Loucy (cell line): Measurements from ENCODE around the gene PCDHGA1.

Experiments used
- H2AFZ ChIP-seq: fragments of 200-600 bp; sonication (generic); 2 replicates; pipeline ENCODE4 v1.6.0; 2016; ENCODE audit warnings: antibody characterized with exemption, mild to moderate bottlenecking, low read length, moderate library complexity
- H3F3A ChIP-seq: fragments of 200-600 bp; 2 replicates; pipeline ENCODE4 v1.6.0; 2016; ENCODE audit warnings: antibody characterized with exemption, low read depth, mild to moderate bottlenecking
- H3K27me3 ChIP-seq: fragments of 200-600 bp; sonication (generic); 2 replicates; pipeline ENCODE4 v1.6.1; 2014; ENCODE audit warnings: low read length, mild to moderate bottlenecking; ENCODE audit not compliant: insufficient read depth, poor library complexity, severe bottlenecking
- H3K36me3 ChIP-seq: fragments of 200-600 bp; sonication (generic); 2 replicates; pipeline ENCODE4 v1.6.1; 2016; ENCODE audit warnings: low read length; ENCODE audit not compliant: insufficient read depth
- H3K4me1 ChIP-seq: fragments of 200-600 bp; sonication (generic); 2 replicates; pipeline ENCODE4 v1.5.1; 2014; ENCODE audit warnings: low read length, mild to moderate bottlenecking; ENCODE audit not compliant: insufficient read depth, poor library complexity, severe bottlenecking
- H3K4me2 ChIP-seq: fragments of 200-600 bp; sonication (generic); 2 replicates; pipeline ENCODE4 v1.6.0; 2014; ENCODE audit warnings: antibody characterized with exemption, low read length, low read depth, mild to moderate bottlenecking; ENCODE audit not compliant: poor library complexity, severe bottlenecking
- H3K4me3 ChIP-seq: fragments of 200-600 bp; sonication (generic); 2 replicates; pipeline ENCODE4 v1.5.1; 2014; ENCODE audit warnings: low read length, mild to moderate bottlenecking, mixed read lengths; ENCODE audit not compliant: poor library complexity, severe bottlenecking
- H3K79me2 ChIP-seq: fragments of 200-600 bp; sonication (generic); 2 replicates; pipeline ENCODE4 v1.6.1; 2014; ENCODE audit warnings: low read length; ENCODE audit not compliant: insufficient read depth
- H3K9ac ChIP-seq: fragments of 200-600 bp; sonication (generic); 2 replicates; pipeline ENCODE4 v1.6.0; 2014; ENCODE audit warnings: mild to moderate bottlenecking, low read depth, low read length, moderate library complexity; ENCODE audit not compliant: poor library complexity, severe bottlenecking
- H3K9me2 ChIP-seq: fragments of 200-600 bp; sonication (generic); replicated peaks from 2 replicates; pipeline ENCODE4 v1.6.1; 2016; ENCODE audit warnings: low read depth, low read length, mixed read lengths
- H3K9me3 ChIP-seq: fragments of 200-600 bp; sonication (generic); 2 replicates; pipeline ENCODE4 v1.6.1; 2014; ENCODE audit warnings: mild to moderate bottlenecking, antibody characterized with exemption, low read length, low read depth; ENCODE audit not compliant: insufficient read depth
- H4K20me1 ChIP-seq: fragments of 200-600 bp; sonication (generic); 2 replicates; pipeline ENCODE4 v1.6.0; 2014; ENCODE audit warnings: antibody characterized with exemption, low read length, mild to moderate bottlenecking; ENCODE audit not compliant: insufficient read depth, poor library complexity, severe bottlenecking
- EZH2phosphoT487 ChIP-seq: fragments of 200-600 bp; IDR thresholded peaks from 2 replicates; pipeline ENCODE4 v1.6.1; 2018; ENCODE audit warnings: antibody characterized with exemption, mild to moderate bottlenecking, moderate library complexity, borderline replicate concordance
- TF ChIP-seq, protein P1 (sequence below): fragments of 200-600 bp; sonication (generic); conservative IDR thresholded peaks from 2 replicates; pipeline ENCODE4 v1.5.1; 2014; ENCODE audit warnings: mild to moderate bottlenecking, antibody characterized with exemption, low read length

PCDHGA1 gene

DNA sequence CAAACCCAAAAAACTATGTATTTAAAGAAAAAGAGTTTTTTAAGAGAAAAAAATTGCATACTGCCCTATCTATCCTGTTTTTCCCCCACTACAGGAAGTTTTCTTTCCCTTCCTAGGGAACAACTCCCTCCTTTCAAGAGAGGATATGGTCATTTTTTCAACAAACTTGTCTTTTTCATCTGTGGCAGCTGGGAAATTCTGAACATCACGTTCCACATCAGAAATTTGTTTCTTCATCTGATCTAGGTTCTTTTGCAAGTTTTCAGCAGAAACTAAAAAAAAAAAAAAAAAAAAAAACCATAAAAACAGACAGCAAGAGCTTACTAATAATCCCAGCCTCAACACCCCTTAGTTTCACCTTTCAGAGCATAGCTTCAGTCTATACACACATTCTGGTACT is 197.1 kb downstream of the PCDHGA1 start:
- no peaks in the 10 kb centered on the region for H3K79me2 ChIP-seq
- no peaks in the 10 kb centered on the region for H3F3A ChIP-seq
- H3K36me3 ChIP-seq, result peaks cover 99% of the 10 kb centered on the region
- no peaks in the 10 kb centered on the region for H3K9me3 ChIP-seq
- H4K20me1 ChIP-seq, result no peaks in the 10 kb centered on the region
- H3K4me1 ChIP-seq, result no peaks in the 10 kb centered on the region
- H2AFZ ChIP-seq, result no peak overlapping the region
- H3K4me3 ChIP-seq, result no peak overlapping the region
- no peak overlapping the region for H3K4me2 ChIP-seq
- TF ChIP-seq, protein P1, sequence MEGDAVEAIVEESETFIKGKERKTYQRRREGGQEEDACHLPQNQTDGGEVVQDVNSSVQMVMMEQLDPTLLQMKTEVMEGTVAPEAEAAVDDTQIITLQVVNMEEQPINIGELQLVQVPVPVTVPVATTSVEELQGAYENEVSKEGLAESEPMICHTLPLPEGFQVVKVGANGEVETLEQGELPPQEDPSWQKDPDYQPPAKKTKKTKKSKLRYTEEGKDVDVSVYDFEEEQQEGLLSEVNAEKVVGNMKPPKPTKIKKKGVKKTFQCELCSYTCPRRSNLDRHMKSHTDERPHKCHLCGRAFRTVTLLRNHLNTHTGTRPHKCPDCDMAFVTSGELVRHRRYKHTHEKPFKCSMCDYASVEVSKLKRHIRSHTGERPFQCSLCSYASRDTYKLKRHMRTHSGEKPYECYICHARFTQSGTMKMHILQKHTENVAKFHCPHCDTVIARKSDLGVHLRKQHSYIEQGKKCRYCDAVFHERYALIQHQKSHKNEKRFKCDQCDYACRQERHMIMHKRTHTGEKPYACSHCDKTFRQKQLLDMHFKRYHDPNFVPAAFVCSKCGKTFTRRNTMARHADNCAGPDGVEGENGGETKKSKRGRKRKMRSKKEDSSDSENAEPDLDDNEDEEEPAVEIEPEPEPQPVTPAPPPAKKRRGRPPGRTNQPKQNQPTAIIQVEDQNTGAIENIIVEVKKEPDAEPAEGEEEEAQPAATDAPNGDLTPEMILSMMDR, result no peak
- no peak for TF ChIP-seq EZH2phosphoT487
- H3K9ac ChIP-seq, result no peak overlapping the region
- H3K9me2 ChIP-seq, result no peaks in the 10 kb centered on the region
- no peaks in the 10 kb centered on the region for H3K27me3 ChIP-seq

DNA sequence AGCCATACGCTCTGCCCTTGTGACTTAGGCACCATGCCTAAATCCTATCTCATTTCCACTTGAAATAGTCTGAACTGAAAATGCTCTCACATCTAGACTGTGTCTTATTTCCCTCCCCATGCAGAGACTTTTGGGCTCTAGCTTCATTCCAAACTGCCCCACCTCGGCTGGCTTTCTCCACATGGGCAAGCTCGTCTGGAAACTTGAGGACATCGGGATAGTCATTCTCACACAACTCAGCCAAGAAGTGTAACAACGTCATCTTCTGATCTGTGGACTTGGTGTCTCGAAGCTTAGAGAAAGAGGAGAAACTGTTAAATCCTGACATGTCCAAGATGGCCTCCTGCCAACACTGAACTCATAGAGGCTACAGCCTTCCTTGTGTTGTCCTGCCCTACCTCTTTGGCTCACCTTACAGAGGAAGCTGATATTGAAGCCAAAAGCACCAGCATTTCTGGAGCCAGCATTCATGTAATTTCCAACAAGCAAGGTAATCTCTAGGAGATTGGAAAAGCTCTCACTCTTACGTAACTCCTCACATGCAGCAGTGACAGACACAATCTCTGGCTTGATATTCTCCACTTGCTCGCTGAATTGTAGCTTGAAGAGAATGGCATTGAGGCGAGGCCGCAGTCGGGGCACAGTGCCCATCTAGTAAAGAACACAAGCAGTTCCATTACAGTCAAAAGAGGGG is 198.1 kb downstream of the PCDHGA1 start:
- H2AFZ ChIP-seq, result no peak overlapping the region
- H3K9ac ChIP-seq, result no peak overlapping the region
- no peaks in the 10 kb centered on the region for H4K20me1 ChIP-seq
- no peaks in the 10 kb centered on the region for H3K27me3 ChIP-seq
- H3K9me2 ChIP-seq, result no peaks in the 10 kb centered on the region
- no peak overlapping the region for H3K4me2 ChIP-seq
- no peaks in the 10 kb centered on the region for H3K79me2 ChIP-seq
- no peak for TF ChIP-seq EZH2phosphoT487
- TF ChIP-seq, protein P1, result no peak
- H3K36me3 ChIP-seq, result peaks cover 99% of the 10 kb centered on the region
- H3K4me3 ChIP-seq, result no peak overlapping the region
- H3F3A ChIP-seq, result no peaks in the 10 kb centered on the region
- no peaks in the 10 kb centered on the region for H3K9me3 ChIP-seq
- H3K4me1 ChIP-seq, result no peaks in the 10 kb centered on the region

DNA sequence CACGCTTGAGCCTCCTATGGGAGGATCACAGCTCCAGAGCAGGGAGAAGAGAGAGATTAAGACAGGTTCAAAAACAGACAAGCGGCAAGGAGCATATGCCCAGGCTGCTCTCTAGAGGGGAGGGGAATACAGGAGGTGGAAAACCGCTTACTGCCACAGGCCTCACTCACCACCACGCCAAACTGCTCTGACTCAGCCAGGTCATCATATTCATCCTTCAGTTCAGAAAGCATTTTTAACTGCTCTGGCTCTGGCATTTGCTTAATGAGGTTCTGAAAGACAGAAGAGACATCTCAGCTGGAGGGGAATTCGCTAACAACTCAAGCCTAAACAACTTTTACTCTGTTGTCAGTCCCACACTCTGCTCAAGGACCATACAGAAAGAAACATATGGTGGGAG is 198.7 kb downstream of the PCDHGA1 start:
- no peak overlapping the region for H3K4me3 ChIP-seq
- no peaks in the 10 kb centered on the region for H3K27me3 ChIP-seq
- no peaks in the 10 kb centered on the region for H3K9me2 ChIP-seq
- H3K79me2 ChIP-seq, result no peaks in the 10 kb centered on the region
- H2AFZ ChIP-seq, result no peak overlapping the region
- H3F3A ChIP-seq, result no peaks in the 10 kb centered on the region
- no peaks in the 10 kb centered on the region for H3K9me3 ChIP-seq
- H3K4me2 ChIP-seq, result no peak overlapping the region
- no peaks in the 10 kb centered on the region for H4K20me1 ChIP-seq
- no peak for TF ChIP-seq EZH2phosphoT487
- TF ChIP-seq, protein P1, result no peak
- H3K9ac ChIP-seq, result no peak overlapping the region
- no peaks in the 10 kb centered on the region for H3K4me1 ChIP-seq
- peaks cover 99% of the 10 kb centered on the region for H3K36me3 ChIP-seq
